ENCODE results near the gene CD177.
"Not testable (repeated sequence)": the region's sequence is repeated elsewhere in the genome, so short reads cannot be mapped to it uniquely, and the experiment has no call there.

The CD177 gene

DNA sequence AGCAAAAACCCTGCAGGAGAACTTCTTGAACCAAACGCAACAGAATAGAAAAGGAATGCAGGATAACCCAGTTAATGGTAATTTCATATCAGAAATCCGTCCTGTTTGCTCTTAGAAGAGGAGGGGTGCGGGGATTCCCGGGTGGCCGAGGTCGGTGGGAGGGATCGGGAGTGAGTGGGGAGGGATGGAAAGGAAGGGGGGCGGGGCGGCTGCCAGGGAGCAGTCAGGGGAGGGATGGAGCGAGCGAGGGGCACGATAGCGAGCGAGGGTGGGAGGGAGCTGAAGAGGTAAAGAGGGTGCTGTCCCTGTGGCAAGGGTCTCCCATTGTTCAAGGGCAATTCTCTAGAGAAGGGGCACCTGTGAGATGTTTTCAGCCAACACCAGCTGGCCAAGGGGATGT lies 26.5 kb downstream of the CD177 start:
- H3K9me3 ChIP-seq (replicated peaks; ENCODE audit: insufficient read depth, low read length) = no peaks in the 10 kb centered on the region
- no peaks in the 10 kb centered on the region for H4K20me1 ChIP-seq (ENCODE audit: insufficient read depth, low read length)
- H3K36me3 ChIP-seq (replicated peaks; ENCODE audit: insufficient read depth, low read length) = no peaks in the 10 kb centered on the region
- H3K4me2 ChIP-seq (ENCODE audit: low read depth, low read length) = no peak overlapping the region
- H3K9ac ChIP-seq (ENCODE audit: low read length) = no peak overlapping the region
- no peak overlapping the region for H3K4me3 ChIP-seq (ENCODE audit: low read length)
- no peaks in the 10 kb centered on the region for H3K4me1 ChIP-seq (ENCODE audit: low read length)
- H3K27ac ChIP-seq (ENCODE audit: low read length) = no peak overlapping the region
- no peak for DNase-seq
- no peaks in the 10 kb centered on the region for H3K79me2 ChIP-seq (ENCODE audit: low read length)
- H3F3A ChIP-seq (ENCODE audit: insufficient read depth, low read length) = no peaks in the 10 kb centered on the region
- peaks cover 16% of the 10 kb centered on the region; the same call in 1 of the 2 replicates for H3K27me3 ChIP-seq (replicated peaks; ENCODE audit: insufficient read depth, low read length)
- TF ChIP-seq EZH2phosphoT487 (IDR thresholded peaks at IDR 0.05; ENCODE audit: low read length) (no peak), EZH2 (optimal IDR thresholded peaks at IDR 0.05; ENCODE audit: low read depth, low read length) (no peak)
- TF ChIP-seq, protein P1, sequence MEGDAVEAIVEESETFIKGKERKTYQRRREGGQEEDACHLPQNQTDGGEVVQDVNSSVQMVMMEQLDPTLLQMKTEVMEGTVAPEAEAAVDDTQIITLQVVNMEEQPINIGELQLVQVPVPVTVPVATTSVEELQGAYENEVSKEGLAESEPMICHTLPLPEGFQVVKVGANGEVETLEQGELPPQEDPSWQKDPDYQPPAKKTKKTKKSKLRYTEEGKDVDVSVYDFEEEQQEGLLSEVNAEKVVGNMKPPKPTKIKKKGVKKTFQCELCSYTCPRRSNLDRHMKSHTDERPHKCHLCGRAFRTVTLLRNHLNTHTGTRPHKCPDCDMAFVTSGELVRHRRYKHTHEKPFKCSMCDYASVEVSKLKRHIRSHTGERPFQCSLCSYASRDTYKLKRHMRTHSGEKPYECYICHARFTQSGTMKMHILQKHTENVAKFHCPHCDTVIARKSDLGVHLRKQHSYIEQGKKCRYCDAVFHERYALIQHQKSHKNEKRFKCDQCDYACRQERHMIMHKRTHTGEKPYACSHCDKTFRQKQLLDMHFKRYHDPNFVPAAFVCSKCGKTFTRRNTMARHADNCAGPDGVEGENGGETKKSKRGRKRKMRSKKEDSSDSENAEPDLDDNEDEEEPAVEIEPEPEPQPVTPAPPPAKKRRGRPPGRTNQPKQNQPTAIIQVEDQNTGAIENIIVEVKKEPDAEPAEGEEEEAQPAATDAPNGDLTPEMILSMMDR (IDR thresholded peaks at IDR 0.05; ENCODE audit: low read length) = no peak
- H2AFZ ChIP-seq (ENCODE audit: low read length) = no peak overlapping the region
- H3K9me2 ChIP-seq (replicated peaks; ENCODE audit: insufficient read depth, low read length) = no peaks in the 10 kb centered on the region

DNA sequence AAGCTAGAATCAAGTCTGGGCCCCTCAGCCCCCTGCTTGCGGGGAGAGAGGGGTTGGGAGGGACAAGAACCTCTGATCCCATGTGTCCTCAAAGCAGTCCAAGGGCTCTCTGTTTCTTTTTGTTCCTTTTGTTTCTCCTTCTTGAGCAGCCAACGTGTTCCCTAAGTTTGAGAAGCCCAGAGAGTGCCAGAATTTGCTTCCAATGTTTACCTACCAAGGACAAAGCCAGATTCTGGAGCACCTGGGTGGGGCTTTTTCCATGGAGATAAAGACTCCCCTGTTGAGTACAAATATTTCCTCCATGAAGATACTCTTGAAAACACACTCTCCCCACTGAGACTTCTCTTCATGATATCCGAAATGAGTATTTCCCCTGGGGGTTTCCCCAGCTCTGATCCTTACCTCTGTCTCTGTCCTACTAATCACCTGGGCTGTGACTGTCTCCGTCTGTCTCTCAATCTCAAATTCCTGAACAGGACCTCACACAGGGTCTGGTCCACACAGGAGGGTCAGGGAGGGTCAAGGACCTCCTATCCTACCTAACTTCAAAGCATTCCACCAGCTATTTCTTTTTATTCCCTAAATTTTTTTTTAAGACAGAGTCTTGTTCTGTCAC lies 27.4 kb downstream of the CD177 start:
- H3K79me2 ChIP-seq (ENCODE audit: low read length) = no peaks in the 10 kb centered on the region
- no peaks in the 10 kb centered on the region for H3F3A ChIP-seq (ENCODE audit: insufficient read depth, low read length)
- TF ChIP-seq, protein P1 (IDR thresholded peaks at IDR 0.05; ENCODE audit: low read length) = no peak
- TF ChIP-seq EZH2 (optimal IDR thresholded peaks at IDR 0.05; ENCODE audit: low read depth, low read length) (no peak), EZH2phosphoT487 (IDR thresholded peaks at IDR 0.05; ENCODE audit: low read length) (no peak)
- peaks cover 16% of the 10 kb centered on the region; the same call in 1 of the 2 replicates for H3K27me3 ChIP-seq (replicated peaks; ENCODE audit: insufficient read depth, low read length)
- H3K9ac ChIP-seq (ENCODE audit: low read length) = no peak overlapping the region
- H3K9me2 ChIP-seq (replicated peaks; ENCODE audit: insufficient read depth, low read length) = no peaks in the 10 kb centered on the region
- no peaks in the 10 kb centered on the region for H4K20me1 ChIP-seq (ENCODE audit: insufficient read depth, low read length)
- H3K27ac ChIP-seq (ENCODE audit: low read length) = no peak overlapping the region
- H3K4me3 ChIP-seq (ENCODE audit: low read length) = no peak overlapping the region
- H2AFZ ChIP-seq (ENCODE audit: low read length) = no peak overlapping the region
- no peak for DNase-seq
- no peaks in the 10 kb centered on the region for H3K36me3 ChIP-seq (replicated peaks; ENCODE audit: insufficient read depth, low read length)
- H3K9me3 ChIP-seq (replicated peaks; ENCODE audit: insufficient read depth, low read length) = no peaks in the 10 kb centered on the region
- no peak overlapping the region for H3K4me2 ChIP-seq (ENCODE audit: low read depth, low read length)
- no peaks in the 10 kb centered on the region for H3K4me1 ChIP-seq (ENCODE audit: low read length)

DNA sequence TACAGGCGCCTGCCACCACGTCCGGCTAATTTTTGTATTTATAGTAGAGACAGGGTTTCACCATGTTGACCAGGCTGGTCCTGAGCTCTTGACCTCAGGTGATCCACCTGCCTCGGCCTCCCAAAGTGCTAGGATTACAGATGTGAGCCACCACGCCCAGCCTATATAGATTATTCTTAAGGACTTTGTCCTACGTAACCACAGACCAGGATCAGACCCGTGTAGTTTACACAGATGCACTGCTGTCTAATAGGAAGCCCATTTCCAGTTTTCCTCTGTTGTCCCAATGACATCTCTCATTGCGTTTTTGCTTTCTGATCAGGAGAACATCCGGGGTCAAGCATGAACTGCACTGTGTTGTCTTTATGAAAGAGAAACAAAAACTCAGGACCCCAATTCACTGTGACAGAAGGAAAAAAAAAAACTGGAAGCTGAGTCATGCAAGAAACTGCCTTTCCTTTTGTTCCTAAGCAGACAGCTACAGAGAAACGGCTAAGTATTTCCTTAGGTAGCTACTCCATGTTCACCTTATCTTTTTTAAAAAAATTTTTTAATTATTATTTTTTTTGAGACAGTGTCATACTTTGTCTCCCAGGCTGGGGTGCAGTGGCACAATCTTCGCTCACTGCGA lies 29.2 kb downstream of the CD177 start:
- not testable (repeated sequence) for H3K9me3 ChIP-seq (replicated peaks; ENCODE audit: insufficient read depth, low read length); H3K4me3 ChIP-seq (ENCODE audit: low read length); H3K27ac ChIP-seq (ENCODE audit: low read length); H3K9ac ChIP-seq (ENCODE audit: low read length); DNase-seq; H3K9me2 ChIP-seq (replicated peaks; ENCODE audit: insufficient read depth, low read length); H3F3A ChIP-seq (ENCODE audit: insufficient read depth, low read length); H3K4me2 ChIP-seq (ENCODE audit: low read depth, low read length); H4K20me1 ChIP-seq (ENCODE audit: insufficient read depth, low read length); H3K4me1 ChIP-seq (ENCODE audit: low read length); H2AFZ ChIP-seq (ENCODE audit: low read length); H3K79me2 ChIP-seq (ENCODE audit: low read length); H3K36me3 ChIP-seq (replicated peaks; ENCODE audit: insufficient read depth, low read length)
- H3K27me3 ChIP-seq (replicated peaks; ENCODE audit: insufficient read depth, low read length) = peaks cover 16% of the 10 kb centered on the region; the same call in 1 of the 2 replicates

DNA sequence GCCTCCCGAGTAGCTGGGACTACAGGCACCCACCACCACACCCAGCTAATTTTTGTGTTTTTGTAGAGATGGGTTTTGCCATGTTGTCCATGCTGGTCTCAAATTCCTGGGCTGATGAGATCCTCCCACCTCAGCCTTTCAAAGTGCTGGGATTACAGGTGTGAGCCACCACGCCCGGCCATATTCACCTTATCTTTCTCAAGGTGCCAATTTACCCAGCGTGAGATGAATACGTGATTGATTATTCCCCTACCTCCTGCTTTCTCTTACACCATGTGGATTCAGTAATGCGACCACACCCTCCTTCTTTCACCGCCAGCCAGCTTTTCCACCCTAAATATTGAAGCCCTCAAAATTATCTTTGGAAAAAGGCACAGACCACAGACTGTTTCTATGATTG lies 29.8 kb downstream of the CD177 start:
- H3K4me3 ChIP-seq (ENCODE audit: low read length); H3F3A ChIP-seq (ENCODE audit: insufficient read depth, low read length); H3K36me3 ChIP-seq (replicated peaks; ENCODE audit: insufficient read depth, low read length); H4K20me1 ChIP-seq (ENCODE audit: insufficient read depth, low read length); H2AFZ ChIP-seq (ENCODE audit: low read length); H3K79me2 ChIP-seq (ENCODE audit: low read length); H3K27ac ChIP-seq (ENCODE audit: low read length); DNase-seq; H3K4me1 ChIP-seq (ENCODE audit: low read length); H3K4me2 ChIP-seq (ENCODE audit: low read depth, low read length); H3K9me3 ChIP-seq (replicated peaks; ENCODE audit: insufficient read depth, low read length); H3K9ac ChIP-seq (ENCODE audit: low read length); H3K9me2 ChIP-seq (replicated peaks; ENCODE audit: insufficient read depth, low read length): not testable (repeated sequence)
- peaks cover 16% of the 10 kb centered on the region; the same call in 1 of the 2 replicates for H3K27me3 ChIP-seq (replicated peaks; ENCODE audit: insufficient read depth, low read length)

DNA sequence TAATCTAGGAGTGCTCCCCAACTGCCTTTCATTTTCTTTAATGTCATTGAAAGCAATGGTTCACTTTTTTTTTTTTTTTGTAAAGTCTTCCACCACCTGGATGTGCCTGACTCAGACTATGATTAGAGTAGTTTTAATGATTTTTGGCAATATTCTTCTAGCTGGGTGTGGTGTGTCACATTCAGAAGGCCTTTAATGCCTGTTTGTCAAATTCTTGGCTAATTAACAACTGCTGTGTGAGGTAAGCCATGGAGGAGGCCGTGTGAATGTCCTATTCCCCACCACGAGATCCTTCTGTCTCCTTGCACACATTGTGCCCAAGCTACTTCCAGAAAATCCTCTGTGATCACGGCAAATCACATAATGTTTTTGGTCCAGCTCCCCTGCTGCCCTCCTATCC lies 30.3 kb downstream of the CD177 start:
- H3K27ac ChIP-seq (ENCODE audit: low read length); H3K4me2 ChIP-seq (ENCODE audit: low read depth, low read length); H3K4me3 ChIP-seq (ENCODE audit: low read length); H3K4me1 ChIP-seq (ENCODE audit: low read length); H4K20me1 ChIP-seq (ENCODE audit: insufficient read depth, low read length); H3K79me2 ChIP-seq (ENCODE audit: low read length); DNase-seq; H3K36me3 ChIP-seq (replicated peaks; ENCODE audit: insufficient read depth, low read length); H3F3A ChIP-seq (ENCODE audit: insufficient read depth, low read length); H3K9me3 ChIP-seq (replicated peaks; ENCODE audit: insufficient read depth, low read length); H3K9me2 ChIP-seq (replicated peaks; ENCODE audit: insufficient read depth, low read length); H3K9ac ChIP-seq (ENCODE audit: low read length); H2AFZ ChIP-seq (ENCODE audit: low read length): not testable (repeated sequence)
- peaks cover 16% of the 10 kb centered on the region; the same call in 1 of the 2 replicates for H3K27me3 ChIP-seq (replicated peaks; ENCODE audit: insufficient read depth, low read length)

DNA sequence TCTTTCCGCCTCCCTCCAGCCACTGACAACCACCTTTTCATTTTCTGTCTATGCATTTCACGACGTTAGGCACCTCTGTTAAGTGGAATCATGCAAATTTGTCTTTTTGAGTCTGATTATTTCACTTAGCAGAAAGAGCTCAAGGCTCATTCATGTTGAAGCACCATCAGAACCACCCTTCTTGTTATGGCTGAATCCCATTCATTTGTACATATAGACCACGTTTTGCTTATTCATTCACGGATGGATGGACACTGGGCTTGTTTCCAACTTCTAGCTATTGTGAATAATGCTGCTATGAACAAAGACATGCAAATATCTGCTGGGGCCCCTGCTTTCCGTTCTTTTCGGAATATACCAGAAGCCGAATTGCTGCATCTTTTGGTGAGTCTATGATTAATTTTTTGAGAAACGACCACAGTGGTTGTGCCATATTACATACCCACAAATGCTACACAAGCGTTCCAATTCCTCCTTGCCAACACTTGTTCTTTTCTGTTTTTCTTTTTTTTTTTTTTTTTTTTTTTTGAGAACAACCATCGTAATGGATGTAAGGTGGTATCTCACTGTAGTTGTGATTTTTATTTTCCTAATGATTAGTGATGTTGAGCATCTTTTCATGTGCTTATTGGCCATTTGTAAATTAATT lies 37.5 kb downstream of the CD177 start:
- not testable (repeated sequence) for H3K9me3 ChIP-seq (replicated peaks; ENCODE audit: insufficient read depth, low read length); DNase-seq; H3K27ac ChIP-seq (ENCODE audit: low read length); H2AFZ ChIP-seq (ENCODE audit: low read length); H3K9me2 ChIP-seq (replicated peaks; ENCODE audit: insufficient read depth, low read length); H3K4me1 ChIP-seq (ENCODE audit: low read length); H3K4me3 ChIP-seq (ENCODE audit: low read length); H4K20me1 ChIP-seq (ENCODE audit: insufficient read depth, low read length); H3K9ac ChIP-seq (ENCODE audit: low read length); H3K79me2 ChIP-seq (ENCODE audit: low read length); H3K27me3 ChIP-seq (replicated peaks; ENCODE audit: insufficient read depth, low read length); H3K36me3 ChIP-seq (replicated peaks; ENCODE audit: insufficient read depth, low read length); H3K4me2 ChIP-seq (ENCODE audit: low read depth, low read length); H3F3A ChIP-seq (ENCODE audit: insufficient read depth, low read length)

All from MM.1S (cell line).